Neural progenitor cell (in vitro differentiated cells): ENCODE data around the gene FUZ. TPM values are rescaled to one million over a fixed set of nuclear protein-coding genes. Genes with fewer than 3 reads are reported as not detected.

Experiments used
- DNase-seq: peaks from one replicate; pipeline ENCODE4 v3.0.0-alpha.2; 2016; ENCODE audit warnings: low spot score
- H2AFZ ChIP-seq: fragments of 200-600 bp; sonication (generic); replicated peaks from 2 replicates; pipeline ENCODE4 v1.6.1; 2016; ENCODE audit warnings: antibody characterized with exemption
- H3F3A ChIP-seq: fragments of 200-600 bp; sonication (generic); 2 replicates; pipeline ENCODE4 v1.6.1; 2016; ENCODE audit warnings: antibody characterized with exemption, low read depth
- H3K27ac ChIP-seq: fragments of 200-600 bp; sonication (generic); 2 replicates; pipeline ENCODE4 v1.5.1; 2016; ENCODE audit warnings: mild to moderate bottlenecking
- H3K27me3 ChIP-seq: fragments of 200-600 bp; sonication (generic); 2 replicates; pipeline ENCODE4 v1.6.1; 2016; ENCODE audit warnings: mild to moderate bottlenecking, moderate library complexity
- H3K36me3 ChIP-seq: fragments of 200-600 bp; sonication (generic); 2 replicates; pipeline ENCODE4 v1.5.1; 2016
- H3K4me1 ChIP-seq: fragments of 200-600 bp; sonication (generic); 2 replicates; pipeline ENCODE4 v1.6.1; 2016; ENCODE audit warnings: mixed run types
- H3K4me2 ChIP-seq: fragments of 200-600 bp; sonication (generic); 2 replicates; pipeline ENCODE4 v1.6.1; 2016
- H3K4me3 ChIP-seq: fragments of 200-600 bp; sonication (generic); 2 replicates; pipeline ENCODE4 v1.5.1; 2016
- H3K79me2 ChIP-seq: fragments of 200-600 bp; sonication (generic); 2 replicates; pipeline ENCODE4 v1.6.1; 2016; ENCODE audit warnings: low read depth
- H3K9ac ChIP-seq: fragments of 200-600 bp; sonication (generic); 2 replicates; pipeline ENCODE4 v1.6.1; 2016
- H3K9me3 ChIP-seq: fragments of 200-600 bp; sonication (generic); 2 replicates; pipeline ENCODE4 v1.5.1; 2016; ENCODE audit warnings: low read depth
- H4K20me1 ChIP-seq: fragments of 200-600 bp; sonication (generic); 2 replicates; pipeline ENCODE4 v1.6.1; 2016; ENCODE audit warnings: low read depth
- H3K27ac Mint-ChIP-seq: 3 replicates; pipeline ENCODE4 v1.8.0; 2021; ENCODE audit warnings: mixed read lengths
- H3K27me3 Mint-ChIP-seq: 2 replicates; pipeline ENCODE4 v1.8.0; 2022; ENCODE audit warnings: low read depth, mild to moderate bottlenecking, inconsistent platforms, moderate library complexity, mixed read lengths; ENCODE audit not compliant: insufficient read depth
- H3K36me3 Mint-ChIP-seq: 3 replicates; pipeline ENCODE4 v1.8.0; 2021; ENCODE audit warnings: mixed read lengths
- H3K4me1 Mint-ChIP-seq: 3 replicates; pipeline ENCODE4 v1.8.0; 2021; ENCODE audit warnings: mixed read lengths
- H3K4me3 Mint-ChIP-seq: 3 replicates; pipeline ENCODE4 v1.8.0; 2021; ENCODE audit warnings: mild to moderate bottlenecking, moderate library complexity, mixed read lengths
- H3K9me3 Mint-ChIP-seq: 3 replicates; pipeline ENCODE4 v1.8.0; 2020; ENCODE audit warnings: mixed read lengths
- EZH2 ChIP-seq: fragments of 200-600 bp; sonication (generic); IDR thresholded peaks from 2 replicates; pipeline ENCODE4 v1.6.1; 2017; ENCODE audit warnings: antibody characterized with exemption, mild to moderate bottlenecking, moderate library complexity
- EZH2phosphoT487 ChIP-seq: fragments of 200-600 bp; sonication (generic); IDR thresholded peaks from 2 replicates; pipeline ENCODE4 v1.6.1; 2017; ENCODE audit warnings: antibody characterized with exemption
- total RNA-seq: library from RNA; depleted of rRNA; stranded (reverse); fragments of >200 nt; gene quantifications from 2 replicates; pipeline ENCODE4 v1.2.3, GENCODE V29; 2015; ENCODE audit warnings: low replicate concordance
- TF ChIP-seq, protein P1 (sequence below): fragments of 200-600 bp; sonication (generic); IDR thresholded peaks from 2 replicates; pipeline ENCODE4 v1.5.1; 2017; ENCODE audit warnings: antibody characterized with exemption, mild to moderate bottlenecking

FUZ gene
- total RNA-seq, 1 donor from 2014 or later = 24.6 TPM

GRCh38 chr19:49766930-49767299, 46.2 kb downstream of the FUZ start, which contains the start of gene AP2A1:
Gene AP2A1 (plus strand): TSS chr19:49767001. CDS start chr19:49767134, 133 bp downstream.
- H3K4me1 ChIP-seq = peaks cover 8% of the 10 kb centered on the region
- peak within 1 kb of the TSS; percentile 98 for H3K4me2 ChIP-seq
- no peaks in the 10 kb centered on the region for H3K27me3 ChIP-seq
- Mint-ChIP-seq H3K36me3 (no peaks in the 10 kb centered on the region), H3K27ac (peak within 1 kb of the TSS; percentile 96), H3K27me3 (peaks cover 11% of the 10 kb centered on the region), H3K4me3 (peak within 1 kb of the TSS; percentile 95), H3K9me3 (no peaks in the 10 kb centered on the region), H3K4me1 (peaks cover 32% of the 10 kb centered on the region)
- H3K9ac ChIP-seq = peak within 1 kb of the TSS; percentile 91
- peak within 1 kb of the TSS; percentile 66 for H2AFZ ChIP-seq
- H4K20me1 ChIP-seq = no peaks in the 10 kb centered on the region
- H3K79me2 ChIP-seq = peaks cover 50% of the 10 kb centered on the region
- H3K4me3 ChIP-seq = peak within 1 kb of the TSS; percentile 94
- H3F3A ChIP-seq = peaks cover 12% of the 10 kb centered on the region
- H3K9me3 ChIP-seq = no peaks in the 10 kb centered on the region
- no peaks in the 10 kb centered on the region for H3K36me3 ChIP-seq
- DNase-seq = no peak
- TF ChIP-seq, protein P1, sequence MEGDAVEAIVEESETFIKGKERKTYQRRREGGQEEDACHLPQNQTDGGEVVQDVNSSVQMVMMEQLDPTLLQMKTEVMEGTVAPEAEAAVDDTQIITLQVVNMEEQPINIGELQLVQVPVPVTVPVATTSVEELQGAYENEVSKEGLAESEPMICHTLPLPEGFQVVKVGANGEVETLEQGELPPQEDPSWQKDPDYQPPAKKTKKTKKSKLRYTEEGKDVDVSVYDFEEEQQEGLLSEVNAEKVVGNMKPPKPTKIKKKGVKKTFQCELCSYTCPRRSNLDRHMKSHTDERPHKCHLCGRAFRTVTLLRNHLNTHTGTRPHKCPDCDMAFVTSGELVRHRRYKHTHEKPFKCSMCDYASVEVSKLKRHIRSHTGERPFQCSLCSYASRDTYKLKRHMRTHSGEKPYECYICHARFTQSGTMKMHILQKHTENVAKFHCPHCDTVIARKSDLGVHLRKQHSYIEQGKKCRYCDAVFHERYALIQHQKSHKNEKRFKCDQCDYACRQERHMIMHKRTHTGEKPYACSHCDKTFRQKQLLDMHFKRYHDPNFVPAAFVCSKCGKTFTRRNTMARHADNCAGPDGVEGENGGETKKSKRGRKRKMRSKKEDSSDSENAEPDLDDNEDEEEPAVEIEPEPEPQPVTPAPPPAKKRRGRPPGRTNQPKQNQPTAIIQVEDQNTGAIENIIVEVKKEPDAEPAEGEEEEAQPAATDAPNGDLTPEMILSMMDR = no peak
- TF ChIP-seq EZH2phosphoT487 = no peak
- TF ChIP-seq EZH2 = no peak
- peak within 1 kb of the TSS; percentile 99 for H3K27ac ChIP-seq

DNA sequence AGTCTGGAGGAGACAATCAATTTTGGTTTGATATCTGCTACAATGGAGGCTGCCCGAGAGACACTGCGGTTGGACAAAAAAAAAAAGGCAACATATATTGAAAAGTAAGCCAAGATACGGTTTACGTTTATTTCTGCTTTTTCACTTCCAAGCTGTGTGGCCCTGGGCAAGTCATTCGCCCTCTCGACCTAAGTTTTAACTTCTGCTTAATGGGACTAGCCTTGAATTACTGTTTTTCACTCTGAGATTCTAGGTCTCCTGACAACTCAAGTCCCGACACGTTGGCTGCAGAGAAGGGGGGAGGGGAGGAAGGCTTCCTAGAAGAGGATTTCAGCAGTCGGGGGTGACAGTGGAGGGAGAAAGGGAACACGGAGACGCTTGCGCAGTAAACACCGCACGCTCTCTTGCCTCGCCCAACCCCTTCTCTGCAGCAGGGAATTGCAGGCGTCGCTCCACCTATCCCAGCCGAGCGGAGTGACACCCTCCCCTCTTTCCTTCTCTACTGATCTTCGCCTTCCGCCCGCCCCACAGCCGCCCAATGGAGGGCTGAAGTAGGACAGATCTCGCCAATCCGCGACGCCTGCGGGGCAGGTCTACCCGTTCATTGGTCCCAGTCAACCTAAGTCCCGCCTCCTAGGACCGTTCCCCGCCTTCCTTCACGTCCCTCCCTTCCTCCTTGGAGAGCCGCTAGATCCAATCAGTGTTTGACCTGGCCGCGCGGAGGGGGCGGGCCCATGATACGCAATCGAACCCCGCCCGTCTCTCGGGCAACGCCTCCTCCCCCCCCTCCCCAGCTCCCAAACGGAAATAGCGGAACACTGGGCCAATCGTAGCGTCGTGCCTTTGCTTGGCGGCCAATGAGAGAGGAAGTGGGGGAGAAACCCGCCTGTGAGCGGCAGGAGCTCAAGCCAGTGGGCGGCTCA, 46.8 kb downstream of the FUZ start:
- peak overlapping the region; percentile 99 for H3K27ac ChIP-seq
- peak overlapping the region; percentile 94 for H3K4me3 ChIP-seq
- peak overlapping the region; percentile 81 for H3K4me2 ChIP-seq
- no peak overlapping the region for H2AFZ ChIP-seq
- H3K27me3 Mint-ChIP-seq = peaks cover 11% of the 10 kb centered on the region
- peaks cover 12% of the 10 kb centered on the region for H3F3A ChIP-seq
- H3K4me1 ChIP-seq = peaks cover 11% of the 10 kb centered on the region
- H3K9ac ChIP-seq = peak overlapping the region; percentile 64
- no peaks in the 10 kb centered on the region for H3K36me3 Mint-ChIP-seq
- no peaks in the 10 kb centered on the region for H3K9me3 ChIP-seq
- H3K79me2 ChIP-seq = peaks cover 43% of the 10 kb centered on the region
- DNase-seq = peak; percentile 100
- H3K27me3 ChIP-seq = no peaks in the 10 kb centered on the region
- H4K20me1 ChIP-seq = no peaks in the 10 kb centered on the region
- no peaks in the 10 kb centered on the region for H3K36me3 ChIP-seq
- peak overlapping the region; percentile 96 for H3K27ac Mint-ChIP-seq
- H3K4me3 Mint-ChIP-seq = peak overlapping the region; percentile 95
- peaks cover 36% of the 10 kb centered on the region for H3K4me1 Mint-ChIP-seq
- TF ChIP-seq EZH2phosphoT487 (no peak), EZH2 (no peak)
- TF ChIP-seq, protein P1 = no peak
- H3K9me3 Mint-ChIP-seq = no peaks in the 10 kb centered on the region

DNA sequence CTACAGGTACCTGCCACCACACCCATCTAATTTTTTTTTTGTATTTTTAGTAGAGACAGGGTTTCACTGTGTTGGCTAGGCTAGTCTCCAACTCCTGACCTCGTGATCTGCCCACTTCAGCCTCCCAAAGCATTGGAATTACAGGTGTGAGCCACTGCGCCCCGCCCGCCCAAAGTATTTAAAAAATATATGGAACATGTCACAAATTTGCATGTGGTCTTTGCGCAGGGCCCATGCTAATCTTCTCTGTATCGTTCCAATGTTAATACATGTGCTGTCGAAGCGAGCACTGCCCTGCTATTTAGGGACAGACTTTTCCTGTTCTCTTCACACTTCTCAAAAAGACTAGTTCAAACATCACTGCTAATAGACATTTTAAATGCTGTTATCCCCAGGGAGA, 48.8 kb downstream of the FUZ start:
- Histone ChIP-seq H3K9me3 (no peaks in the 10 kb centered on the region), H3K27me3 (no peaks in the 10 kb centered on the region), H3K27ac (no peak overlapping the region), H3K79me2 (peaks cover 24% of the 10 kb centered on the region), H3F3A (peaks cover 12% of the 10 kb centered on the region), H2AFZ (no peak overlapping the region), H4K20me1 (no peaks in the 10 kb centered on the region), H3K4me3 (no peak overlapping the region), H3K36me3 (no peaks in the 10 kb centered on the region), H3K4me1 (peaks cover 11% of the 10 kb centered on the region), H3K9ac (no peak overlapping the region), H3K4me2 (no peak overlapping the region)
- H3K27ac Mint-ChIP-seq = peak overlapping the region; percentile 93
- H3K4me3 Mint-ChIP-seq = peak overlapping the region; percentile 71
- DNase-seq = no peak
- TF ChIP-seq, protein P1 = no peak
- no peak for TF ChIP-seq EZH2
- TF ChIP-seq EZH2phosphoT487 = no peak
- no peaks in the 10 kb centered on the region for H3K36me3 Mint-ChIP-seq
- no peaks in the 10 kb centered on the region for H3K9me3 Mint-ChIP-seq
- peaks cover 34% of the 10 kb centered on the region for H3K4me1 Mint-ChIP-seq
- H3K27me3 Mint-ChIP-seq = peaks cover 6% of the 10 kb centered on the region
